Tibial artery (tissue), 4 donors: ENCODE data around the gene TLE4.

Experiments used
- DNase-seq, 2 donors: peaks; one replicate each; pipeline ENCODE4 v3.0.0-alpha.2; 2019
- H3K27ac ChIP-seq, 2 donors: fragments of 200-600 bp; sonication (generic) in 1 of 2; 1 replicate in 1 of 2; 2 replicates in 1 of 2; pipeline ENCODE4 v1.5.1; 2018 to 2019; ENCODE audit warnings: mild to moderate bottlenecking in 1 of 2
- H3K27me3 ChIP-seq, 2 donors: fragments of 200-600 bp; sonication (generic) in 1 of 2; one replicate each; pipeline versions ENCODE4 v1.5.1 to v1.6.0; 2016 to 2019
- H3K36me3 ChIP-seq, 3 donors: fragments of 200-600 bp; sonication (generic) in 2 of 3; one replicate each; pipeline ENCODE4 v1.5.1; 2016 to 2019; ENCODE audit warnings: mild to moderate bottlenecking in 2 of 3
- H3K4me1 ChIP-seq, 4 donors: fragments of 200-600 bp; sonication (generic) in 2 of 4; 1 replicate in 3 of 4; 2 replicates in 1 of 4; pipeline ENCODE4 v1.5.1; 2016 to 2019
- H3K4me3 ChIP-seq, 2 donors: fragments of 200-600 bp; sonication (generic) in 1 of 2; 1 replicate in 1 of 2; 2 replicates in 1 of 2; pipeline ENCODE4 v1.5.1; 2018 to 2019; ENCODE audit warnings: mild to moderate bottlenecking in 2 of 2
- H3K9me3 ChIP-seq, 3 donors: fragments of 200-600 bp; sonication (generic) in 1 of 3; one replicate each; pipeline ENCODE4 v1.5.1; 2016 to 2019
- intact Hi-C: fragments of 100-400 bp; cut with DNase I; formaldehyde crosslinking; loops from one replicate; pipeline ENCODE4 v1.15.0; 2023; ENCODE audit warnings: low total_unique reads
- TF ChIP-seq, protein P1 (sequence below), 2 experiments: fragments of 200-600 bp in 1 of 2; fragments of 450-650 bp in 1 of 2; IDR thresholded peaks; one replicate each; pipeline ENCODE4 v1.5.1; 2017 to 2019; ENCODE audit warnings: antibody characterized with exemption in 2 of 2, mild to moderate bottlenecking in 1 of 2, moderate library complexity in 1 of 2

The TLE4 gene

DNA sequence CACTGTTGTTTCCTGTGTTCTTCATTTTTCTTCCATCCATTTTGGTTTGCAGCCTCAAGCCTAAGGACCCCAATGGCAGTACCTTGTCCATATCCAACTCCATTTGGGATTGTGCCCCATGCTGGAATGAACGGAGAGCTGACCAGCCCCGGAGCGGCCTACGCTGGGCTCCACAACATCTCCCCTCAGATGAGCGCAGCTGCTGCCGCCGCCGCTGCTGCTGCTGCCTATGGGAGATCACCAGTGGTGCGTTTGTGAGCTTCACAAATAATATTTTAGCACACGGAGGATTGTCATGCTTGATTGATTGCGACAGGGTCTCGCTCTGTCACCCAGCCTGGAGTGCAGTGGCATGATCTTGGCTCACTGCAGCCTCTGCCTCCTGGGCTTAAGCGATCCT, 136.8 kb downstream of the TLE4 start:
- H3K9me3 ChIP-seq: no peaks in the 10 kb centered on the region
- H3K4me1 ChIP-seq: no peaks in the 10 kb centered on the region
- H3K36me3 ChIP-seq: peaks cover 55 to 71% (median 57%) of the 10 kb centered on the region in 3 donors
- H3K27ac ChIP-seq: no peak overlapping the region
- intact Hi-C loops: no loop called here
- H3K27me3 ChIP-seq: no peaks in the 10 kb centered on the region
- no peak overlapping the region for H3K4me3 ChIP-seq
- DNase-seq: no peak
- TF ChIP-seq, protein P1, sequence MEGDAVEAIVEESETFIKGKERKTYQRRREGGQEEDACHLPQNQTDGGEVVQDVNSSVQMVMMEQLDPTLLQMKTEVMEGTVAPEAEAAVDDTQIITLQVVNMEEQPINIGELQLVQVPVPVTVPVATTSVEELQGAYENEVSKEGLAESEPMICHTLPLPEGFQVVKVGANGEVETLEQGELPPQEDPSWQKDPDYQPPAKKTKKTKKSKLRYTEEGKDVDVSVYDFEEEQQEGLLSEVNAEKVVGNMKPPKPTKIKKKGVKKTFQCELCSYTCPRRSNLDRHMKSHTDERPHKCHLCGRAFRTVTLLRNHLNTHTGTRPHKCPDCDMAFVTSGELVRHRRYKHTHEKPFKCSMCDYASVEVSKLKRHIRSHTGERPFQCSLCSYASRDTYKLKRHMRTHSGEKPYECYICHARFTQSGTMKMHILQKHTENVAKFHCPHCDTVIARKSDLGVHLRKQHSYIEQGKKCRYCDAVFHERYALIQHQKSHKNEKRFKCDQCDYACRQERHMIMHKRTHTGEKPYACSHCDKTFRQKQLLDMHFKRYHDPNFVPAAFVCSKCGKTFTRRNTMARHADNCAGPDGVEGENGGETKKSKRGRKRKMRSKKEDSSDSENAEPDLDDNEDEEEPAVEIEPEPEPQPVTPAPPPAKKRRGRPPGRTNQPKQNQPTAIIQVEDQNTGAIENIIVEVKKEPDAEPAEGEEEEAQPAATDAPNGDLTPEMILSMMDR (IDR thresholded peaks at IDR 0.05): no peak

DNA sequence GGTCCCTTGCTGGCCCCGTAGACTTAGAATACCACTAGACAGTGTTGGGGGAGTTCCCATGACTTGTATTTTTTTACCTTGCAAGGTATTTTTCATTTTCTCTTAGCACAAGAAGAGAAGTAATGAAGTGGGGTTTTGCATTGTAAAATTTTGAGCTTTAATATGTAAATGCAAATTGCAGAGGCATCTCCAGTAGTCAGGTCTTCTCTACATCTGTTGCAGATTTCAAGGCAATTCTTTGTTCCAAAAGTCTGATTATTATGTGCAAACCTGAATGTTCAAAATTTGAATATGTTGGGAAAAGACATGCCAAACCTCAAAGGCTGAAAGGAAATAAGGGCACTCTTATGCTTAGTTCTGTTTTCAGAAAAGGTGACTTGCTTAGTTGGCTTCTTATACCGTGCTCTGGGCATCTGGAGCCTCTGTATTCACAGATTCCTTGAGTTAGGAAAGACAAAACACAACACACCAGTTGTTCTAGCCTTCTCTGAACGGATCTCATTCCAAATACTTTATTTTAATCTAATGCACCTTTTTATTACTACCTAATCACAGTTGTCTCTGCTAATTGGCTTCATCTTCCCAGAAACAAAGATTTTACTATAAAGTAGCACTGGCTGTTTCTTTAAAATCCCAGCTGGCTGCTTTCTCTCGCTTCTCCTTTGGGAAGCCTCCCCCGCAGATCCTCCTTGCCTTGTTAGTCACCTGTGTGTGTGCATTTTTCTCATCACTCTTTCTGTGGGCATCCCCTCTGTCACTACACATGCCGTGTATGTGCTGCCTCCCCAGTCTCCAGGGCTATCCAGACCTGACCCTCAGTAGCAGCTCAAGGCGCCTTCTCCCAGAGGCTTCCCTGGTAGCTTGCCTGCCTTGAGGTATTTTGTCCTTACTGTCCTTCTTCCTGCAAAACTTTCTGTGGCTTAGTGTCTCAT, 138.2 kb downstream of the TLE4 start:
- Histone ChIP-seq H3K4me1 (no peaks in the 10 kb centered on the region), H3K9me3 (no peaks in the 10 kb centered on the region), H3K36me3 (peaks cover 48 to 71% (median 56%) of the 10 kb centered on the region in 3 donors), H3K27me3 (no peaks in the 10 kb centered on the region), H3K4me3 (no peak overlapping the region), H3K27ac (no peak overlapping the region)
- intact Hi-C loops: no loop called here
- DNase-seq: no peak
- TF ChIP-seq, protein P1 (IDR thresholded peaks at IDR 0.05): no peak

DNA sequence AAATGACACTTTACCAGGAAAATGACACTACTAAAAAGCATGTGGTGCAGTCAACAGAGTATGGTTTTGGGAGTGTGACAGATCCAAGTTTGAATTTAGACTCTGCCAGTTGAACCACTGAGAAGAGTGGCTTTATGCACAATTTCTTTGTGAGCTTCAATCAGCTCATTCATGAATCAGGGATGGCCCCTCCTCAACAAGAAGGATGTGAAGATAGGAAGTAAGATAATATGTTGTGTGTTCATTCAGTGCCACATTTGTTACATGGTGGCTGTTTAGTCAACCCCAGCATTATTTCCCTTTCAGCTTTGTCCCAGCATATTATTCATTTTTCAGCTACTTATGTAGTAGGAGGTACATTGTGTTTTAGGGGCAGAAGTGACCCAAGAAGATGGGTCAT, 140.1 kb downstream of the TLE4 start:
- intact Hi-C loops: no loop called here
- DNase-seq: no peak
- H3K27me3 ChIP-seq: no peaks in the 10 kb centered on the region
- TF ChIP-seq, protein P1 (IDR thresholded peaks at IDR 0.05): no peak
- no peak overlapping the region for H3K4me3 ChIP-seq
- H3K4me1 ChIP-seq: no peaks in the 10 kb centered on the region
- H3K36me3 ChIP-seq: peaks cover 43 to 73% (median 50%) of the 10 kb centered on the region in 3 donors
- no peak overlapping the region for H3K27ac ChIP-seq
- no peaks in the 10 kb centered on the region for H3K9me3 ChIP-seq

DNA sequence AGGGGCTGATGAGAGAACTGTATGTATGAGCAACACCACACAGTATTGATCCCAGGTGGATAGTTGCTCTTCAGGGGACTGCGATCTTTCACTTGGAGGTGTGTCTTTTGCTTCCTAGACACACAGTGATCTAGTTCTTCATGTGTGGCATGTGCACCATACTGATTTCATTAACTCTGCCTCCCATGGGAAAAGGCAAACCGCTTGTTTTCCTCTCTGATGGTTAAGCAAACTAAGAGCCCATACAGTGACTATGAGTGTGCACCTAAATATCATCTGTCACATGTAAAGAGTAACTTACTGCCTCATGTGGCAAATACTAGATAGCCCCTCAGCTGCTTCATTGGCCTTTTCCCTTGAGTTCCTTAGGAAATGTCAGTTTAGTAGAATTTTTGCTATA, 147.3 kb downstream of the TLE4 start:
- Histone ChIP-seq H3K4me3 (no peak overlapping the region), H3K36me3 (peaks cover 71 to 87% (median 75%) of the 10 kb centered on the region in 3 donors), H3K27me3 (no peaks in the 10 kb centered on the region), H3K9me3 (no peaks in the 10 kb centered on the region), H3K27ac (no peak overlapping the region), H3K4me1 (no peaks in the 10 kb centered on the region)
- intact Hi-C loops: no loop called here
- TF ChIP-seq, protein P1 (IDR thresholded peaks at IDR 0.05): no peak
- no peak for DNase-seq

DNA sequence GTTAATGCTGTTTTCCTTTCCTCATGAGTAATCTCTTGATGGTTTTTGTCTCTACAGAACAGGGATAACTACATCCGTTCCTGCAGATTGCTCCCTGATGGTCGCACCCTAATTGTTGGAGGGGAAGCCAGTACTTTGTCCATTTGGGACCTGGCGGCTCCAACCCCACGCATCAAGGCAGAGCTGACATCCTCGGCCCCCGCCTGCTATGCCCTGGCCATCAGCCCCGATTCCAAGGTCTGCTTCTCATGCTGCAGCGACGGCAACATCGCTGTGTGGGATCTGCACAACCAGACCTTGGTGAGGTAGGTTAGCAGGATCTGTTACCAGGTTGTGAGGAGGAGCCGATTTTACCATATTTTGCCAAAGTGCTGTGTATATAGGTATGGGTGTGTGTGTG, 148.2 kb downstream of the TLE4 start:
- TF ChIP-seq, protein P1 (IDR thresholded peaks at IDR 0.05): no peak
- H3K4me1 ChIP-seq: no peaks in the 10 kb centered on the region
- intact Hi-C loops: no loop called here
- H3K9me3 ChIP-seq: no peaks in the 10 kb centered on the region
- no peak overlapping the region for H3K27ac ChIP-seq
- no peak for DNase-seq
- peaks cover 76 to 96% (median 81%) of the 10 kb centered on the region in 3 donors for H3K36me3 ChIP-seq
- H3K4me3 ChIP-seq: no peak overlapping the region
- no peaks in the 10 kb centered on the region for H3K27me3 ChIP-seq
